ENCODE data around the gene FLNC. TPM values are rescaled to one million over a fixed set of nuclear protein-coding genes. Genes with fewer than 3 reads are reported as not detected.

The FLNC gene
- total RNA-seq, 1 donor from 2014 or later: 7.7 TPM

GRCh38 chr7:128882134-128882533 lies 51.9 kb downstream of the FLNC start:
- no peak for TF ChIP-seq CTCF (IDR thresholded peaks at IDR 0.05; ENCODE audit: unreplicated experiment)
- H3K27me3 Mint-ChIP-seq (ENCODE audit: unreplicated experiment): peaks cover 7% of the 10 kb centered on the region
- H3K36me3 Mint-ChIP-seq (ENCODE audit: low read depth, unreplicated experiment): no peaks in the 10 kb centered on the region
- no peaks in the 10 kb centered on the region for H3K9me3 Mint-ChIP-seq (ENCODE audit: unreplicated experiment)
- no peak overlapping the region for H3K27ac Mint-ChIP-seq (ENCODE audit: unreplicated experiment)
- DNase-seq (ENCODE audit: low spot score): no peak
- no peaks in the 10 kb centered on the region for H3K4me1 Mint-ChIP-seq (ENCODE audit: unreplicated experiment)
- no peak overlapping the region for H3K4me3 Mint-ChIP-seq (ENCODE audit: unreplicated experiment)

- no peaks in the 10 kb centered on the region for H3K36me3 Mint-ChIP-seq (ENCODE audit: low read depth, unreplicated experiment)
- no peak overlapping the region for H3K27ac Mint-ChIP-seq (ENCODE audit: unreplicated experiment)
Observed at GRCh38 chr7:128883622-128884448, 53.6 kb downstream of the FLNC start.

GRCh38 chr7:128884561-128885369 lies 54.6 kb downstream of the FLNC start:
- Mint-ChIP-seq H3K36me3 (ENCODE audit: low read depth, unreplicated experiment) (peaks cover 3% of the 10 kb centered on the region), H3K9me3 (ENCODE audit: unreplicated experiment) (no peaks in the 10 kb centered on the region), H3K27ac (ENCODE audit: unreplicated experiment) (no peak overlapping the region), H3K4me1 (ENCODE audit: unreplicated experiment) (no peaks in the 10 kb centered on the region), H3K27me3 (ENCODE audit: unreplicated experiment) (peaks cover 7% of the 10 kb centered on the region), H3K4me3 (ENCODE audit: unreplicated experiment) (no peak overlapping the region)
- TF ChIP-seq CTCF (IDR thresholded peaks at IDR 0.05; ENCODE audit: unreplicated experiment): no peak
- no peak for DNase-seq (ENCODE audit: low spot score)

More at GRCh38 chr7:128883622-128884448, 53.6 kb downstream of the FLNC start:
- Mint-ChIP-seq H3K4me1 (ENCODE audit: unreplicated experiment) (no peaks in the 10 kb centered on the region), H3K4me3 (ENCODE audit: unreplicated experiment) (no peak overlapping the region), H3K27me3 (ENCODE audit: unreplicated experiment) (peaks cover 7% of the 10 kb centered on the region), H3K9me3 (ENCODE audit: unreplicated experiment) (no peaks in the 10 kb centered on the region)
- DNase-seq (ENCODE audit: low spot score): peak; percentile 86
- TF ChIP-seq CTCF (IDR thresholded peaks at IDR 0.05; ENCODE audit: unreplicated experiment): peak; percentile 99

GRCh38 chr7:128885370-128886187 lies 55.4 kb downstream of the FLNC start:
- no peak for TF ChIP-seq CTCF (IDR thresholded peaks at IDR 0.05; ENCODE audit: unreplicated experiment)
- H3K27me3 Mint-ChIP-seq (ENCODE audit: unreplicated experiment): peaks cover 7% of the 10 kb centered on the region
- no peak for DNase-seq (ENCODE audit: low spot score)
- no peak overlapping the region for H3K4me3 Mint-ChIP-seq (ENCODE audit: unreplicated experiment)
- peaks cover 4% of the 10 kb centered on the region for H3K36me3 Mint-ChIP-seq (ENCODE audit: low read depth, unreplicated experiment)
- H3K4me1 Mint-ChIP-seq (ENCODE audit: unreplicated experiment): no peaks in the 10 kb centered on the region
- H3K27ac Mint-ChIP-seq (ENCODE audit: unreplicated experiment): no peak overlapping the region
- H3K9me3 Mint-ChIP-seq (ENCODE audit: unreplicated experiment): no peaks in the 10 kb centered on the region
